Stimulated activated CD4-positive, alpha-beta T cell treated with anti-CD3 and anti-CD28 coated beads, Interleukin-1b, Interleukin-23, amount 100 ng/mL, for 4 hours (primary cell): ENCODE data around the gene CISD3.

ENCODE experiments used
- DNase-seq, 2 donors: peaks; one replicate each; pipeline ENCODE4 v3.0.0-alpha.2; 2020; ENCODE audit warnings: low read depth in 2 of 2

The CISD3 gene

GRCh38 chr17:38745545-38745944 lies 15.4 kb downstream of the CISD3 start:
- no peak for DNase-seq

- no peak for DNase-seq
Measured at GRCh38 chr17:38746004-38746848, 16.1 kb downstream of the CISD3 start.

GRCh38 chr17:38746849-38747462 lies 16.8 kb downstream of the CISD3 start:
- DNase-seq: no peak

- no peak for DNase-seq
Measured at GRCh38 chr17:38747463-38748148, 17.5 kb downstream of the CISD3 start.

- DNase-seq: no peak
Measured at GRCh38 chr17:38748149-38748891, 18.2 kb downstream of the CISD3 start, which contains the start of gene PCGF2. Gene PCGF2 (minus strand): TSS chr17:38748336. CDS start chr17:38740402, 7,934 bp downstream.

GRCh38 chr17:38748892-38749222 lies 18.7 kb downstream of the CISD3 start:
- no peak for DNase-seq

GRCh38 chr17:38749223-38750043 lies 19.3 kb downstream of the CISD3 start:
- no peak for DNase-seq

GRCh38 chr17:38750044-38750311 lies 19.8 kb downstream of the CISD3 start:
- DNase-seq: no peak

- no peak for DNase-seq
Measured at GRCh38 chr17:38750312-38751121, 20.4 kb downstream of the CISD3 start.

- DNase-seq: no peak
Measured at GRCh38 chr17:38751144-38751807, 21.1 kb downstream of the CISD3 start.

- DNase-seq: peak; percentile 81
Measured at GRCh38 chr17:38751808-38752307, 21.7 kb downstream of the CISD3 start.

GRCh38 chr17:38752308-38753070 lies 22.3 kb downstream of the CISD3 start, which contains the start of gene PSMB3:
Gene PSMB3 (plus strand): TSS chr17:38752741. CDS start chr17:38752827, 86 bp downstream.
- DNase-seq: peak; percentile 93

- no peak for DNase-seq
Measured at GRCh38 chr17:38753071-38753506, 22.9 kb downstream of the CISD3 start.

- no peak for DNase-seq
Measured at GRCh38 chr17:38761612-38762011, 31.5 kb downstream of the CISD3 start.

GRCh38 chr17:38762231-38762630 lies 32.1 kb downstream of the CISD3 start:
- no peak for DNase-seq

GRCh38 chr17:38766341-38766740 lies 36.2 kb downstream of the CISD3 start:
- no peak for DNase-seq

GRCh38 chr17:38768417-38768816 lies 38.3 kb downstream of the CISD3 start:
- no peak for DNase-seq

GRCh38 chr17:38773258-38773657 lies 43.1 kb downstream of the CISD3 start:
- DNase-seq: no peak
